GM23338 (cell line): ENCODE measurements around the gene TMX3. TPM values are rescaled to one million over a fixed set of nuclear protein-coding genes. Genes with fewer than 3 reads are reported as not detected.

Source experiments
- ATAC-seq: fragments of 200-7000 bp; cut with Tn5 transposase; 3 replicates; pipeline ENCODE4 v1.9.1; 2020
- DNase-seq: peaks from one replicate; pipeline ENCODE4 v3.0.0-alpha.2; 2015; ENCODE audit warnings: low spot score
- H2AFZ ChIP-seq: fragments of 200-600 bp; sonication (generic); 2 replicates; pipeline ENCODE4 v1.8.0; 2016; ENCODE audit warnings: antibody characterized with exemption, mild to moderate bottlenecking, moderate library complexity
- H3F3A ChIP-seq: fragments of 200-600 bp; sonication (generic); replicated peaks from 2 replicates; pipeline ENCODE4 v1.8.0; 2017; ENCODE audit warnings: antibody characterized with exemption, mixed run types, low read depth
- H3K27ac ChIP-seq: fragments of 200-600 bp; sonication (generic); 2 replicates; pipeline ENCODE4 v1.6.1; 2016; ENCODE audit warnings: low read depth
- H3K27me3 ChIP-seq: fragments of 200-600 bp; sonication (generic); 2 replicates; pipeline ENCODE4 v1.8.0; 2016; ENCODE audit warnings: mild to moderate bottlenecking, mixed run types, moderate library complexity; ENCODE audit not compliant: insufficient read depth
- H3K36me3 ChIP-seq: fragments of 200-600 bp; sonication (generic); 2 replicates; pipeline ENCODE4 v1.8.0; 2016; ENCODE audit warnings: mild to moderate bottlenecking; ENCODE audit not compliant: insufficient read depth
- H3K4me1 ChIP-seq: fragments of 200-600 bp; sonication (generic); 2 replicates; pipeline ENCODE4 v1.8.0; 2016; ENCODE audit warnings: mild to moderate bottlenecking, moderate library complexity; ENCODE audit not compliant: insufficient read depth
- H3K4me2 ChIP-seq: fragments of 200-600 bp; sonication (generic); 2 replicates; pipeline ENCODE4 v1.7.1; 2017; ENCODE audit warnings: mixed run types
- H3K4me3 ChIP-seq: fragments of 200-600 bp; sonication (generic); 2 replicates; pipeline ENCODE4 v1.6.1; 2016; ENCODE audit warnings: mixed run types
- H3K79me2 ChIP-seq: fragments of 200-600 bp; sonication (generic); replicated peaks from 2 replicates; pipeline ENCODE4 v1.8.0; 2017; ENCODE audit warnings: mild to moderate bottlenecking; ENCODE audit not compliant: insufficient read depth
- H3K9me2 ChIP-seq: fragments of 200-600 bp; sonication (generic); 2 replicates; pipeline ENCODE4 v1.8.0; 2017; ENCODE audit not compliant: insufficient read depth
- H4K20me1 ChIP-seq: fragments of 200-600 bp; sonication (generic); replicated peaks from 2 replicates; pipeline ENCODE4 v1.8.0; 2017; ENCODE audit warnings: mild to moderate bottlenecking; ENCODE audit not compliant: insufficient read depth
- H3K27ac Mint-ChIP-seq: 2 replicates; pipeline ENCODE4 v1.8.0; 2020; ENCODE audit warnings: inconsistent platforms, mild to moderate bottlenecking, moderate library complexity, mixed read lengths
- H3K27me3 Mint-ChIP-seq: 3 replicates; pipeline ENCODE4 v1.8.0; 2022; ENCODE audit warnings: low read depth, mild to moderate bottlenecking, moderate library complexity, mixed read lengths, inconsistent platforms; ENCODE audit not compliant: insufficient read depth, poor library complexity
- H3K36me3 Mint-ChIP-seq: 3 replicates; pipeline ENCODE4 v1.8.0; 2021; ENCODE audit warnings: low read depth, mild to moderate bottlenecking, inconsistent platforms, moderate library complexity, mixed read lengths
- H3K4me1 Mint-ChIP-seq: 3 replicates; pipeline ENCODE4 v1.8.0; 2020; ENCODE audit warnings: mild to moderate bottlenecking, inconsistent platforms, mixed read lengths
- H3K4me3 Mint-ChIP-seq: 3 replicates; pipeline ENCODE4 v1.8.0; 2021; ENCODE audit warnings: moderate library complexity, mild to moderate bottlenecking, inconsistent platforms, mixed read lengths
- H3K9me3 Mint-ChIP-seq: 3 replicates; pipeline ENCODE4 v1.8.0; 2020; ENCODE audit warnings: moderate library complexity, mild to moderate bottlenecking, inconsistent platforms, mixed read lengths
- CREB1 ChIP-seq: fragments of 250-450 bp; sonication (Bioruptor Pico); IDR thresholded peaks from 2 replicates; pipeline ENCODE4 v1.5.0; 2020; ENCODE audit warnings: low read depth, mild to moderate bottlenecking, moderate library complexity
- CTCF ChIP-seq, 2 experiments: fragments of 200-600 bp in 1 of 2; sonication (generic) in 1 of 2; conservative IDR thresholded peaks; 2 replicates each; pipeline versions ENCODE4 v1.5.1 to v1.6.1; 2016 to 2017; ENCODE audit warnings: antibody characterized with exemption in 2 of 2, low read depth in 2 of 2, mild to moderate bottlenecking in 2 of 2, moderate library complexity in 1 of 2
- EZH2 ChIP-seq: fragments of 200-600 bp; sonication (generic); IDR thresholded peaks from one replicate; pipeline ENCODE4 v1.8.0; 2017; ENCODE audit warnings: antibody characterized with exemption, mild to moderate bottlenecking, low read depth; ENCODE audit not compliant: unreplicated experiment
- EZH2phosphoT487 ChIP-seq: fragments of 200-600 bp; sonication (generic); IDR thresholded peaks from one replicate; pipeline ENCODE4 v1.8.1; 2018; ENCODE audit warnings: antibody characterized with exemption; ENCODE audit not compliant: unreplicated experiment
- JUNB ChIP-seq: IDR thresholded peaks from one replicate; pipeline ENCODE4 v1.6.1; 2016; ENCODE audit warnings: antibody characterized with exemption; ENCODE audit not compliant: unreplicated experiment
- NANOG ChIP-seq: IDR thresholded peaks from 2 replicates; pipeline ENCODE4 v1.6.1; 2016; ENCODE audit warnings: antibody characterized with exemption, borderline replicate concordance
- POLR2AphosphoS5 ChIP-seq: IDR thresholded peaks from 2 replicates; pipeline ENCODE4 v1.6.1; 2016; ENCODE audit warnings: antibody characterized with exemption, low read depth
- REST ChIP-seq: IDR thresholded peaks from one replicate; pipeline ENCODE4 v1.6.1; 2018; ENCODE audit warnings: antibody characterized with exemption; ENCODE audit not compliant: unreplicated experiment
- STAT1 ChIP-seq: IDR thresholded peaks from one replicate; pipeline ENCODE4 v1.6.1; 2016; ENCODE audit warnings: antibody characterized with exemption; ENCODE audit not compliant: unreplicated experiment
- ZNF114 ChIP-seq: fragments of 250-450 bp; sonication (Bioruptor Pico); IDR thresholded peaks from 2 replicates; pipeline ENCODE4 v1.5.0; 2020; ENCODE audit warnings: mild to moderate bottlenecking, moderate library complexity
- ZNF331 ChIP-seq: fragments of 250-450 bp; sonication (Bioruptor Pico); IDR thresholded peaks from 2 replicates; pipeline ENCODE4 v1.5.0; 2020; ENCODE audit warnings: low read depth, mild to moderate bottlenecking, moderate library complexity
- polyA plus RNA-seq: library from polyadenylated mRNA; unstranded; fragments of >200 nt; fragmentation: Nextera tagmentation; extraction: Ambion mirVana; gene quantifications from 2 replicates; pipeline ENCODE4 v1.2.1, GENCODE V29; 2016
- total RNA-seq: library from RNA; depleted of rRNA; stranded (reverse); fragments of >200 nt; shearing (Covaris generic); gene quantifications from 2 replicates; pipeline ENCODE4 v1.2.3, GENCODE V29; 2014
- TF ChIP-seq, protein P1 (sequence below): IDR thresholded peaks from 2 replicates; pipeline ENCODE4 v1.6.1; 2016; ENCODE audit warnings: antibody characterized with exemption
- TF ChIP-seq, protein P2 (sequence below): fragments of 250-450 bp; sonication (Bioruptor Pico); IDR thresholded peaks from 2 replicates; pipeline ENCODE4 v1.5.0; 2020; ENCODE audit warnings: mild to moderate bottlenecking, moderate library complexity

TMX3 gene
- total and polyA plus RNA-seq, 2 experiments from 2014 or later = 12.4 to 40.1 TPM

DNA sequence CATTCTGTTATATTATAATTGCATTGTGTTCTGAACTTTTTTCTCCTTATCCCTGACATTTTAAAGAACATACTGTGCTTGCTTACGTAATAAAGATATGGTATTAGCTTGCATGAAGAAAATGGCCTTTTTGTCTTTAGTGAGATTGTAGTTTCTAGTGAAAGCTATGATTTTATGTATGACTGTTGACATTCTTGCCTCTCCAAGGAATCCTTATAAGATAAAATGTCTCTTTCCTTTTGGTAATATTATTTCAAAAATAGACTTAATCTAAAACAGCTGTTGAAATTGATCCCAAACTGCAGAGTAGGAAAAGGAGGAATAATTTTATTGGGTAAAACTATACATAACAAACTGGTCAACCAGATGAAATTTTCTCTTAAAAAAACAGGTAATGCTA lies 42.2 kb upstream of the TMX3 start:
- no peaks in the 10 kb centered on the region for H3K4me1 Mint-ChIP-seq
- H3K27me3 Mint-ChIP-seq = no peaks in the 10 kb centered on the region
- H3K9me2 ChIP-seq = 0 out of 2 replicates have a peak, but pooled peaks cover 3% of the 10 kb centered on the region
- no peak overlapping the region for H3K27ac Mint-ChIP-seq
- no peaks in the 10 kb centered on the region for H3K27me3 ChIP-seq
- H3K9me3 Mint-ChIP-seq = peaks cover 10% of the 10 kb centered on the region; the same call in 2 of the 3 replicates
- H3K4me3 ChIP-seq = no peak overlapping the region
- H3K36me3 ChIP-seq = peaks cover 9% of the 10 kb centered on the region; the same call in 1 of the 2 replicates
- DNase-seq = no peak
- peaks cover 6% of the 10 kb centered on the region; the same call in 2 of the 3 replicates for H3K36me3 Mint-ChIP-seq
- H3K79me2 ChIP-seq = no peaks in the 10 kb centered on the region
- H3K4me3 Mint-ChIP-seq = no peak overlapping the region
- no peak overlapping the region for H3K4me2 ChIP-seq
- no peak overlapping the region for H3K27ac ChIP-seq
- H3F3A ChIP-seq = no peaks in the 10 kb centered on the region
- H2AFZ ChIP-seq = no peak overlapping the region
- no peaks in the 10 kb centered on the region for H3K4me1 ChIP-seq
- TF ChIP-seq POLR2AphosphoS5 (no peak), EZH2 (no peak), EZH2phosphoT487 (no peak), CREB1 (no peak), ZNF114 (CRISPR knock-in tag) (no peak), STAT1 (no peak), ZNF331 (no peak), JUNB (no peak), CTCF (conservative IDR thresholded peaks at IDR 0.05; ENCODE audit: low read depth in 2 of 2) (no peak), REST (no peak), NANOG (no peak)
- TF ChIP-seq, protein P1, sequence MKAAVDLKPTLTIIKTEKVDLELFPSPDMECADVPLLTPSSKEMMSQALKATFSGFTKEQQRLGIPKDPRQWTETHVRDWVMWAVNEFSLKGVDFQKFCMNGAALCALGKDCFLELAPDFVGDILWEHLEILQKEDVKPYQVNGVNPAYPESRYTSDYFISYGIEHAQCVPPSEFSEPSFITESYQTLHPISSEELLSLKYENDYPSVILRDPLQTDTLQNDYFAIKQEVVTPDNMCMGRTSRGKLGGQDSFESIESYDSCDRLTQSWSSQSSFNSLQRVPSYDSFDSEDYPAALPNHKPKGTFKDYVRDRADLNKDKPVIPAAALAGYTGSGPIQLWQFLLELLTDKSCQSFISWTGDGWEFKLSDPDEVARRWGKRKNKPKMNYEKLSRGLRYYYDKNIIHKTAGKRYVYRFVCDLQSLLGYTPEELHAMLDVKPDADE = no peak
- TF ChIP-seq, protein P2, sequence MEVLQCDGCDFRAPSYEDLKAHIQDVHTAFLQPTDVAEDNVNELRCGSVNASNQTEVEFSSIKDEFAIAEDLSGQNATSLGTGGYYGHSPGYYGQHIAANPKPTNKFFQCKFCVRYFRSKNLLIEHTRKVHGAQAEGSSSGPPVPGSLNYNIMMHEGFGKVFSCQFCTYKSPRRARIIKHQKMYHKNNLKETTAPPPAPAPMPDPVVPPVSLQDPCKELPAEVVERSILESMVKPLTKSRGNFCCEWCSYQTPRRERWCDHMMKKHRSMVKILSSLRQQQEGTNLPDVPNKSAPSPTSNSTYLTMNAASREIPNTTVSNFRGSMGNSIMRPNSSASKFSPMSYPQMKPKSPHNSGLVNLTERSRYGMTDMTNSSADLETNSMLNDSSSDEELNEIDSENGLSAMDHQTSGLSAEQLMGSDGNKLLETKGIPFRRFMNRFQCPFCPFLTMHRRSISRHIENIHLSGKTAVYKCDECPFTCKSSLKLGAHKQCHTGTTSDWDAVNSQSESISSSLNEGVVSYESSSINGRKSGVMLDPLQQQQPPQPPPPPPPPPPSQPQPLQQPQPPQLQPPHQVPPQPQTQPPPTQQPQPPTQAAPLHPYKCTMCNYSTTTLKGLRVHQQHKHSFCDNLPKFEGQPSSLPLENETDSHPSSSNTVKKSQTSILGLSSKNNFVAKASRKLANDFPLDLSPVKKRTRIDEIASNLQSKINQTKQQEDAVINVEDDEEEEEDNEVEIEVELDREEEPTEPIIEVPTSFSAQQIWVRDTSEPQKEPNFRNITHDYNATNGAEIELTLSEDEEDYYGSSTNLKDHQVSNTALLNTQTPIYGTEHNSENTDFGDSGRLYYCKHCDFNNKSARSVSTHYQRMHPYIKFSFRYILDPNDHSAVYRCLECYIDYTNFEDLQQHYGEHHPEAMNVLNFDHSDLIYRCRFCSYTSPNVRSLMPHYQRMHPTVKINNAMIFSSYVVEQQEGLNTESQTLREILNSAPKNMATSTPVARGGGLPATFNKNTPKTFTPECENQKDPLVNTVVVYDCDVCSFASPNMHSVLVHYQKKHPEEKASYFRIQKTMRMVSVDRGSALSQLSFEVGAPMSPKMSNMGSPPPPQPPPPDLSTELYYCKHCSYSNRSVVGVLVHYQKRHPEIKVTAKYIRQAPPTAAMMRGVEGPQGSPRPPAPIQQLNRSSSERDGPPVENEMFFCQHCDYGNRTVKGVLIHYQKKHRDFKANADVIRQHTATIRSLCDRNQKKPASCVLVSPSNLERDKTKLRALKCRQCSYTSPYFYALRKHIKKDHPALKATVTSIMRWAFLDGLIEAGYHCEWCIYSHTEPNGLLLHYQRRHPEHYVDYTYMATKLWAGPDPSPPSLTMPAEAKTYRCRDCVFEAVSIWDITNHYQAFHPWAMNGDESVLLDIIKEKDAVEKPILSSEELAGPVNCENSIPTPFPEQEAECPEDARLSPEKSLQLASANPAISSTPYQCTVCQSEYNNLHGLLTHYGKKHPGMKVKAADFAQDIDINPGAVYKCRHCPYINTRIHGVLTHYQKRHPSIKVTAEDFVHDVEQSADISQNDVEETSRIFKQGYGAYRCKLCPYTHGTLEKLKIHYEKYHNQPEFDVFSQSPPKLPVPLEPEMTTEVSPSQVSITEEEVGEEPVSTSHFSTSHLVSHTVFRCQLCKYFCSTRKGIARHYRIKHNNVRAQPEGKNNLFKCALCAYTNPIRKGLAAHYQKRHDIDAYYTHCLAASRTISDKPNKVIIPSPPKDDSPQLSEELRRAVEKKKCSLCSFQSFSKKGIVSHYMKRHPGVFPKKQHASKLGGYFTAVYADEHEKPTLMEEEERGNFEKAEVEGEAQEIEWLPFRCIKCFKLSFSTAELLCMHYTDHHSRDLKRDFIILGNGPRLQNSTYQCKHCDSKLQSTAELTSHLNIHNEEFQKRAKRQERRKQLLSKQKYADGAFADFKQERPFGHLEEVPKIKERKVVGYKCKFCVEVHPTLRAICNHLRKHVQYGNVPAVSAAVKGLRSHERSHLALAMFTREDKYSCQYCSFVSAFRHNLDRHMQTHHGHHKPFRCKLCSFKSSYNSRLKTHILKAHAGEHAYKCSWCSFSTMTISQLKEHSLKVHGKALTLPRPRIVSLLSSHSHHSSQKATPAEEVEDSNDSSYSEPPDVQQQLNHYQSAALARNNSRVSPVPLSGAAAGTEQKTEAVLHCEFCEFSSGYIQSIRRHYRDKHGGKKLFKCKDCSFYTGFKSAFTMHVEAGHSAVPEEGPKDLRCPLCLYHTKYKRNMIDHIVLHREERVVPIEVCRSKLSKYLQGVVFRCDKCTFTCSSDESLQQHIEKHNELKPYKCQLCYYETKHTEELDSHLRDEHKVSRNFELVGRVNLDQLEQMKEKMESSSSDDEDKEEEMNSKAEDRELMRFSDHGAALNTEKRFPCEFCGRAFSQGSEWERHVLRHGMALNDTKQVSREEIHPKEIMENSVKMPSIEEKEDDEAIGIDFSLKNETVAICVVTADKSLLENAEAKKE (CRISPR knock-in tag) = no peak
- no peak for ATAC-seq
- no peaks in the 10 kb centered on the region for H4K20me1 ChIP-seq
